Endometrial microvascular endothelial cells (primary cell): Measurements from ENCODE around the gene RTP3. TPM values are rescaled to one million over a fixed set of nuclear protein-coding genes. Genes with fewer than 3 reads are reported as not detected.

Source experiments
- in situ Hi-C: cut with HindIII; loops from 2 replicates; pipeline ENCODE4 v1.10.0; 2017; ENCODE audit warnings: low sequenced_read_pairs, low pct_unique_long_range_greater_than_20kb; ENCODE audit errors: inconsistent ontology term
- total RNA-seq: library from RNA; depleted of rRNA; stranded (reverse); fragments of >200 nt; gene quantifications from one replicate; pipeline ENCODE4 v1.2.3, GENCODE V29; 2015; ENCODE audit errors: inconsistent ontology term

Gene RTP3
- total RNA-seq: not detected

GRCh38 chr3:46497556-46498265 lies at the start of gene RTP3:
RTP3 (plus strand) TSS chr3:46497976; CDS start chr3:46498063, 87 bp downstream.
- in situ Hi-C loops: no loop called here

GRCh38 chr3:46448721-46449120 lies 49.1 kb upstream of the RTP3 start:
- in situ Hi-C loops: no loop called here

GRCh38 chr3:46449755-46450552 lies 47.8 kb upstream of the RTP3 start:
- in situ Hi-C loops: no loop called here

GRCh38 chr3:46453526-46454208 lies 44.1 kb upstream of the RTP3 start:
- in situ Hi-C loops: no loop called here

DNA sequence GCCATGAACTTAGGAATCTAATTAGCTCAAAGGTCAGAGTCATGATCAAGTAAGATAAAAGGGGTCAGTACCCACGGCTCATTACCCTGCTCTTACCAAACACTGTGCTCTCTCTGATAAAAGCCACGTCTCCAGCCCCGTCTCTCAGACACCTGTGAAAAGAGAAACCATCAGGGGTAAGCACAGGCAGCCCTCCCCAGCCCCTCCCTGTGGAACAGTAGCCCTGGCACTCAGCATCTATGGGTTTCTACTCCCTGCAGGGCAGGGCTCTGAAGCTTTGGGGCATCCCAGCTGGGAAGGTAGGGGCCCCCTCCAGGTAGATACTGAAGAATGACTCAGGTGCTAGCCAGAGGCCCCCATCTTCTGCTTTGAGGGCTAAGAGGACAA lies 43.6 kb upstream of the RTP3 start:
- in situ Hi-C loops: no loop called here

GRCh38 chr3:46454606-46455005 lies 43.2 kb upstream of the RTP3 start:
- in situ Hi-C loops: no loop called here

DNA sequence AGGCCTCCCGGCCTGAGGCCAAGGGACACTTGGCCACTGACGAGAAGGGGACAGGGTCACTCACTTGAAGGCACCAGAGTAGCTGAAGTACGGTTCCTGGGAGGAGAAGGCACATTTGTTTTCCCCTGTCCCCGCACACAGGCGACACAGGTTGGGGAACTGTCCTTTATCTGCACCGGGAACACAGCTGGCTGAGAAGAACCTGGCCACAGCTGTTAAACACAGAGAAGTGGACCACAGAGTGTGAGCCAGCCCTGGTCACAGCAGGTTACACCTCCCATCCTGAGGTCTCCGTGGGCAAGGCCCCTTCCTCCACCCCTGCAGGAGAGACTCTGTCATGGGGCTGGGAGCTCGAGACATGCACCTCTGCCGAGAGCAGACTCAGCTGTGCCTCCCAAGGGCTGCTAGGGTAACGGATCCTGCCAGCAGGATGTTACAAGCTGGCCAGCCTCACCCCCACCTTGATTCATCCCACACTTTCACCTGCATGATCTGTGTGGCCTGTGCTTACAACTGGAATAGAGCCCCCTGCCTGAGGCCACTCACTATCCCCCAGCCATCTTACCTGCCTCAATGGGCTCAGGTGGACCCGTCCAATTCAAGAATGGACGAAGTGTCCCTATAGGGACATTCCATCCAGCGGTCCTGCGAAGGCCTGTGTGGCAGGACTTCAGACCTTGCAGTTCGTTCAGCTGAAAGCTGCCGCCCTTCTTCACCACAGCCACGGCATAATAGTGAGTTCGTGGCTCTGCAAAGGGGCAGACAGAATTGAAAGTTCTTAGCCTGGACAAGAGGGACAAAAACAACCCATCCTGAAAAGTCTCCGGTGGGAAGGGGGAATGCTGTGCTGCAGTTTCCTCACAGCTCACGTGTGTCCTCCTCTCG lies 42.3 kb upstream of the RTP3 start:
- in situ Hi-C loops: no loop called here

GRCh38 chr3:46456118-46456517 lies 41.7 kb upstream of the RTP3 start:
- in situ Hi-C loops: no loop called here

- in situ Hi-C loops: no loop called here
These were observed 37.7 kb upstream of the RTP3 start for GRCh38 chr3:46460051-46460450.

GRCh38 chr3:46462111-46462510 lies 35.7 kb upstream of the RTP3 start:
- in situ Hi-C loops: no loop called here

- in situ Hi-C loops: no loop called here
These were observed 35.3 kb upstream of the RTP3 start for GRCh38 chr3:46462511-46462910.

DNA sequence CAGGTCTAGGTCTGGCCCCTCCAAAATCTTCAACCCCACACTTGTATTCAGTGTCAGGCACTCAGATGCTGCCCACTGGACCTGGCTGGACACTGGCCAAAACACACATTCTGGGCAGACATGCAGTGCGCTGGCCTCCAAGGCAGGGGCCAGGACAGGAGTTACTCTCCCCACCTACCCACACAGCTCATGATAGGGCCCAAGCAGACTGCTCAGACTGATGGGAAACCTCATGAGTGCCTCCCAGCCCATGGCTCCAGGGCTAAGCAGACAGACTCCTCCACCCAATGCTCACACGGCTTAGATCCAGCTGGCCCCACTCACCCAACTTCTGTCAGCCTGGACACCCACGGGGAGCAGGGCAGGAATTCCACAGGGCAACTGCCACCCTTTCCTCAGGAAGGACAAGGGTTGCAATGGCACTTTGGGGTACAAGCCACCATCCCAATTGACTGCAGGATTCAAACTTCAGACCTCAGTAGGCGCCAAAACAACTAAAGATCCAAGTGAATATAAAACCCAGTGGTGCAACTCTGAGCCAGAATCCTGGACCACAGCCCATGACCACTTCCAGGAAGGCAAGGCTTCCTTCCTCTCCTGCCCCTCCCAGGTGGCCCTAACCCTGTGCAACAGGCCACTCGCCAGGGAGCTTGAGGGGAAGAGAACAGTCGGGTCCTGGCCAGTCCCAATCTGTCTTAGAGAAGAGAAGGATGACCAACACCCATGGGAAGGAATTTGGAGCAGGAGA lies 34.5 kb upstream of the RTP3 start:
- in situ Hi-C loops: no loop called here

DNA sequence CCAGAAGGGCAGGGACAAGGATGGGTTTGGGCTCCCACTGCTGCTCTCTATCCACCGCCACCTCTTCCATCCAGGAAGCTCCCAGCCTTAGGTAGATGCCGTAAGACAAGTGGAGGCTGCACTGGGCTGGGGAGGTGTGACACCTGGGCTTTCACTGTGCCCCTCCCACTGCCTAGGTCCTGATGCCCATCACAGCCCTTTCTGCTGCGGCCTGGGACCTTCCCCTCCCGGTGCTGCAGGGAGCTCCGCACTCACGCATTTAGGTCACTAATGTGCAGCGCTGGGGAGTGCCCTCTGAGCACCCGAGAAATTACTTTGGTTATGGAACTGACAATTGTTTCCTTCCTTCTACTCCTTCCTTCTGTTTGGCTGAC lies 33.9 kb upstream of the RTP3 start:
- in situ Hi-C loops: no loop called here

DNA sequence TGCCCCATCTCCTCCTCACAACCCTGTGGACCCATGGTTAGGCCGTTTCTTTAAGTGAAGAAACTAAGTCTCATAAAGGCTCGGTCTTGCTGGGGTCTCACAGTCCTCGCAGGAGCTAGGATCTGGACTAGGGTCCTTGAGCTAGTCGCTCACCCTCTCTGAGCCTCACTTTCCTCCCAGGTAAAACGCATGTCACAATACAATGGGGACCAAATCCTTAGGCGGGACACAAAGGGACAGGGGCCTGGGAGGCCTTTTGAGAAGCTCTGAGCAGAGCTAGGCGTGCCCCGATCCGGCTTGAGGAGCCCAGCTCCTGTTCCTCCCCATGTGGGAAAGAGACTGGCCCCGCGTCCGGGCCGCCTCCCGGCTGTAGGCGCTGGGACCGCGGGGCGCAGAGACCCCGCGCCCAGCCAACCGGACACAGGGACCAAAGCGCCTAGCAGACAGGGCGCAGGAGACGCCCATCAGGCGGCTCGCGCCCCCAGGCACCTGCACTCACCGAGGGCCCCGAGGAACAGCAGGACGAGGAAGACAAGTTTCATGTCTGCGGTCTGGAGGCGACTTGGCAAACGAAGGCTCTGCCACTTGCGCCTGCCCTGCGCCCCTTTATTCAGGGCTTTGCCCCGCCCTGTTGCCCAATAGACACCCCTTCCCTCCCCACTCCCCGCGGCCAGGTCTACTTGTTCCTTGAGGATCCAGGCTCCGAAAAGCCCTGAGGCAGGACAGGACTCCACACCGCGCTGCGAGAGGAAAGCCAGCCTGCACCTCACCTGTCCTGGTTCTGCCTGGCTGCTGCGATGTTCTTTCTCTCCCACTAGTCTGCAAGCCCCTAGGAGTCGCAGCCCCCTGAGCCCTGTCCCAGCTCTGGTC lies 33.2 kb upstream of the RTP3 start, which contains the start of gene LTF:
Gene LTF, minus strand, starts transcription at position 580 of the 870 bp plus-strand sequence. Its CDS starts 38 bp downstream, at position 542.
- in situ Hi-C loops: no loop called here

- in situ Hi-C loops: no loop called here
These were observed 32.6 kb upstream of the RTP3 start for GRCh38 chr3:46465196-46465520.

DNA sequence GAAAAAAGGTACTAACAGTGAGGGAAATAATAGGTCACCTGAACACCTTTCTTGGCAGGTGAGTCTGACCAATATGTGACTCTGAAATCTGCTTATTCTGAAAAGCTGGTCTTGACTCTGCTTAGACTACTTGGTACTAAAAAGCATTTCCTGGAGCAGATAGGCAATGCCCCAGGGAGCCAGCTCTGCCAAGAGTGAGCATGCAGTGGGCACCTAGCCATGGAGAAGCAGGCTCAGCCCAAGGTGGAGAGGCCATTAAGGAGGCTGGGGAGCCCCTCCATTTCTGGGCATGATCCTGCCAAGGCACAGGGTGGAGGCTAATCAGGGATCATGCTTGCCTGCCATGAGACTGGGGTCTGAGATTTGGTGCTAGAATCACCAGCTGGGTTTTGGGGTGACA lies 31.5 kb upstream of the RTP3 start:
- in situ Hi-C loops: no loop called here

GRCh38 chr3:46466871-46467403 lies 30.8 kb upstream of the RTP3 start:
- in situ Hi-C loops: no loop called here
